HEK293T (cell line): ENCODE measurements around the gene FAH.

Experiments used
- BHLHE40 ChIP-seq: fragments of 450-650 bp; IDR thresholded peaks from 2 replicates; pipeline ENCODE4 v1.6.1; 2016; ENCODE audit warnings: mild to moderate bottlenecking, moderate library complexity, borderline replicate concordance
- FOXA1 ChIP-seq: fragments of 450-650 bp; IDR thresholded peaks from 2 replicates; pipeline ENCODE4 v1.6.1; 2016; ENCODE audit warnings: mild to moderate bottlenecking
- FOXM1 ChIP-seq: fragments of 450-650 bp; IDR thresholded peaks from 2 replicates; pipeline ENCODE4 v1.6.1; 2017; ENCODE audit warnings: mild to moderate bottlenecking, borderline replicate concordance
- NFRKB ChIP-seq: fragments of 450-650 bp; IDR thresholded peaks from 2 replicates; pipeline ENCODE4 v1.6.1; 2016; ENCODE audit warnings: mild to moderate bottlenecking, moderate library complexity
- PKNOX1 ChIP-seq: fragments of 450-650 bp; IDR thresholded peaks from 2 replicates; pipeline ENCODE4 v1.6.1; 2016
- ZNF384 ChIP-seq: fragments of 450-650 bp; IDR thresholded peaks from 2 replicates; pipeline ENCODE4 v1.6.1; 2016

GRCh38 chr15:80184554-80184953, 31.8 kb downstream of the FAH start:
- no peak for TF ChIP-seq PKNOX1
- TF ChIP-seq FOXM1 = no peak
- TF ChIP-seq FOXA1 = no peak
- TF ChIP-seq BHLHE40 = no peak
- no peak for TF ChIP-seq NFRKB
- no peak for TF ChIP-seq ZNF384
